ENCODE measurements around the gene ATAD1.

GRCh38 chr10:87733081-87733480 is 84.9 kb downstream of the ATAD1 start:
- TF ChIP-seq CTCF (IDR thresholded peaks at IDR 0.05; ENCODE audit: low read length) (no peak), EZH2 (IDR thresholded peaks at IDR 0.05; ENCODE audit: borderline replicate concordance, low read length) (no peak)

Measured in OCI-LY1 (cell line).